GM12892 (cell line): Measurements from ENCODE around the gene IRGQ.

Experiments used
- POLR2A ChIP-seq: IDR thresholded peaks from 2 replicates; pipeline ENCODE4 v1.6.1; 2011; ENCODE audit warnings: low read depth, low read length, control low read depth
- POLR2AphosphoS5 ChIP-seq: IDR thresholded peaks from 2 replicates; pipeline ENCODE4 v1.6.1; 2011; ENCODE audit warnings: low read depth, low read length, control low read depth
- TAF1 ChIP-seq: IDR thresholded peaks from 2 replicates; pipeline ENCODE4 v1.6.1; 2011; ENCODE audit warnings: low read depth, mild to moderate bottlenecking, control low read depth, low read length, borderline replicate concordance

DNA sequence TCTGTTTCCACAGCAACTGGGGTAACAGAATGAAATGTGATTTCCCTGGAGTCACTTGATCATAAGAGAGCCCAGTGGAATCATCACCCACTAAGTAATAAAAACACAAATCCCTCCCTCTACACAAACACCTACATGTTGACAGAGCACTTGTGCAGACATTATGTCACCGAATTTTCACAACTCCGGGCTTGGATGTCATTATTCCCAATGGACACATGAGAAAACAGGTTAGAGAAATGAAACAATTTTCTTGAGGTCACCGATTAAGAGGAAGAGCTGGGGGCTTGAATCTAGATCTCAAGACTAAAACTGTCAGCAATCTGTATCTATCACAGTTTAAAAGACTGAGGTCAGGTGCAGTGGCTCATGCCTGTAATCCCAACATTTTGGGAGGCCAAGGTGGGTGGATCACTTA is 23.8 kb downstream of the IRGQ start:
- TF ChIP-seq TAF1 (no peak), POLR2A (no peak), POLR2AphosphoS5 (no peak)
